ENCODE measurements around the gene WSB1. TPM values are rescaled to one million over a fixed set of nuclear protein-coding genes. Genes with fewer than 3 reads are reported as not detected.

Gene WSB1
- total and polyA plus RNA-seq, 2 of the 8 experiments (the other 6 are each of a cell fraction or from before 2014, with no cell fraction given), result 113 to 140 TPM

DNA sequence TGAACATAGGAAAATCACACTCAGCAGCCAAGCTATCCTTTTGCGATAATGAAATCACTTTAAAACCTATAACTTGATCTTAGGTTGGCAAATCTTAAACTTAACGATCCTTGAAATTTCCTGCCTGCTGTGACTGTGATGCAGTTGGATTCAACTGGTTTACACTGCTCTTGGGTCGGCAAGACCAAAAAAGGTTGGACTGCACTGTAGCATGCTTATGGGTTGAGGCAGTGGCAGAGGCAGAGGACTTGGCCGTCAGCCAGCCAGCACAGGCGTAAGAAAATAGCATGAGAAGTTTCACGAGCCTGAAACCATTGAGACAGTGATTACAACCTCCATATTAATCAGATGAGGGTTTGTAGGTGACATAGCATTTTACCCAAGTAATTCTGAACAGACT is 21.4 kb downstream of the WSB1 start:
- H2AFZ ChIP-seq (ENCODE audit: low read length), result no peak overlapping the region
- no peak overlapping the region for H3K56ac ChIP-seq (replicated peaks; ENCODE audit: insufficient read length, low read depth, low read length)
- no peak overlapping the region for H2BK12ac ChIP-seq (ENCODE audit: low read depth, low read length)
- FAIRE-seq (no peak), DNase-seq (ENCODE audit: low read depth in 1 of 2, low spot score in 2 of 2) (no peak)
- no peak overlapping the region for H4K8ac ChIP-seq (ENCODE audit: extremely low read depth, insufficient read depth, low read length)
- peaks cover 0 to 1% of the 10 kb centered on the region in 2 experiments for H4K20me1 ChIP-seq (replicated peaks in 1 of 2; ENCODE audit: control insufficient read depth in 1 of 2, insufficient read depth in 2 of 2, low read length in 2 of 2)
- H3K4ac ChIP-seq (replicated peaks; ENCODE audit: insufficient read length, low read depth, low read length), result no peak overlapping the region
- H3K9ac ChIP-seq (replicated peaks in 1 of 4; ENCODE audit: extremely low read depth in 1 of 4, low read depth in 3 of 4, low read length in 3 of 4), result no peak overlapping the region
- POLR2A ChIA-PET (ENCODE audit: partially characterized antibody), result interaction anchor here (5.3 kb wide), 1 partner anchor 21 kb away, joined by 33 read pairs; the partner anchor contains the start of gene WSB1
- H3K9me3 ChIP-seq (ENCODE audit: insufficient read depth in 2 of 2, low read depth in 1 of 2, low read length in 1 of 2), result no peaks in the 10 kb centered on the region
- no peak overlapping the region for H4K5ac ChIP-seq (ENCODE audit: insufficient read length, low read depth, low read length)
- no peaks in the 10 kb centered on the region for H3K79me1 ChIP-seq (ENCODE audit: low read depth, low read length)
- no peaks in the 10 kb centered on the region for H3K27me3 ChIP-seq (replicated peaks in 1 of 4; ENCODE audit: control insufficient read depth in 3 of 4, extremely low read depth in 1 of 4, insufficient read depth in 3 of 4, low read length in 3 of 4)
- TF ChIP-seq EGR1 (IDR thresholded peaks at IDR 0.05; ENCODE audit: borderline replicate concordance, low read depth, low read length) (no peak), EP300 (IDR thresholded peaks at IDR 0.05; ENCODE audit: borderline replicate concordance in 1 of 2, low read depth in 2 of 2, low read length in 2 of 2) (no peak), NRF1 (IDR thresholded peaks at IDR 0.05; ENCODE audit: low read depth, low read length) (no peak), SP4 (IDR thresholded peaks at IDR 0.05; ENCODE audit: low read length) (no peak), CHD2 (IDR thresholded peaks at IDR 0.05; ENCODE audit: low read length) (no peak), JUND (IDR thresholded peaks at IDR 0.05; ENCODE audit: low read length) (no peak), SUZ12 (IDR thresholded peaks at IDR 0.05; ENCODE audit: low read length) (no peak), ZNF274 (IDR thresholded peaks at IDR 0.05; ENCODE audit: borderline replicate concordance, extremely low read depth, low read length) (no peak), SIRT6 (IDR thresholded peaks at IDR 0.05; ENCODE audit: low read length) (no peak)
- no peak overlapping the region for H4K91ac ChIP-seq (replicated peaks; ENCODE audit: insufficient read length, low read length)
- no peak overlapping the region for H2BK5ac ChIP-seq (ENCODE audit: low read depth, low read length)
- no peak overlapping the region for H2AK5ac ChIP-seq (ENCODE audit: low read depth, low read length)
- WGBS, 2 experiments (ENCODE audit: extremely low coverage in 1 of 2, insufficient coverage in 1 of 2, insufficient read length in 1 of 2, insufficient replicate concordance in 2 of 2, low coverage in 1 of 2, low lambda C conversion rate in 2 of 2, missing lambda C conversion rate in 1 of 2), result 97% methylated on average over 6 of the region's 6 CpGs; no CpG with 5 or more reads in 1 of the 2 experiments
- H3K4me1 ChIP-seq (replicated peaks in 1 of 4; ENCODE audit: control insufficient read depth in 3 of 4, insufficient read depth in 4 of 4, low read length in 3 of 4), result no peaks in the 10 kb centered on the region
- H3K36me3 ChIP-seq (ENCODE audit: control insufficient read depth in 2 of 4, insufficient read depth in 4 of 4, low read length in 3 of 4), result peaks cover 8 to 65% (median 47%) of the 10 kb centered on the region in 4 experiments
- no peak overlapping the region for H2BK15ac ChIP-seq (ENCODE audit: low read length)
- no peaks in the 10 kb centered on the region for H3K79me2 ChIP-seq (ENCODE audit: control insufficient read depth in 1 of 2, insufficient read depth in 2 of 2, low read length in 2 of 2)
- H3K4me3 ChIP-seq (ENCODE audit: extremely low read depth in 1 of 4, insufficient read depth in 2 of 4, low read depth in 3 of 4, low read length in 4 of 4), result no peak overlapping the region
- H2BK120ac ChIP-seq (replicated peaks; ENCODE audit: low read depth, low read length), result no peak overlapping the region
- H3K18ac ChIP-seq (ENCODE audit: extremely low read depth, low read length), result no peak overlapping the region
- no peak overlapping the region for H3K27ac ChIP-seq (ENCODE audit: low read depth, low read length)
- no peaks in the 10 kb centered on the region for H3K23me2 ChIP-seq (ENCODE audit: low read depth, low read length)
- no peak overlapping the region for H3K4me2 ChIP-seq (ENCODE audit: insufficient read depth in 1 of 2, low read depth in 2 of 2, low read length in 2 of 2)
- CTCF ChIA-PET (ENCODE audit: partially characterized antibody), result interaction anchor here (0.8 to 2.2 kb wide), 4 partner anchors 14 to 287 kb away, joined by 3 to 7 read pairs (median 4); no protein-coding TSS in a partner anchor
- no peak overlapping the region for H3K14ac ChIP-seq (ENCODE audit: insufficient read length)
- no peak overlapping the region for H3K23ac ChIP-seq (ENCODE audit: insufficient read length)
- no peak overlapping the region for H2BK20ac ChIP-seq (ENCODE audit: low read length)

Measured in H1 (cell line).